ENCODE measurements around the gene ELAPOR1. TPM values are rescaled to one million over a fixed set of nuclear protein-coding genes. Genes with fewer than 3 reads are reported as not detected.

Gene ELAPOR1
- total and polyA plus RNA-seq, 9 of the 15 experiments (the other 6 are each of a cell fraction or from before 2014, with no cell fraction given): 0.07 to 1.2 (median 0.18) TPM

DNA sequence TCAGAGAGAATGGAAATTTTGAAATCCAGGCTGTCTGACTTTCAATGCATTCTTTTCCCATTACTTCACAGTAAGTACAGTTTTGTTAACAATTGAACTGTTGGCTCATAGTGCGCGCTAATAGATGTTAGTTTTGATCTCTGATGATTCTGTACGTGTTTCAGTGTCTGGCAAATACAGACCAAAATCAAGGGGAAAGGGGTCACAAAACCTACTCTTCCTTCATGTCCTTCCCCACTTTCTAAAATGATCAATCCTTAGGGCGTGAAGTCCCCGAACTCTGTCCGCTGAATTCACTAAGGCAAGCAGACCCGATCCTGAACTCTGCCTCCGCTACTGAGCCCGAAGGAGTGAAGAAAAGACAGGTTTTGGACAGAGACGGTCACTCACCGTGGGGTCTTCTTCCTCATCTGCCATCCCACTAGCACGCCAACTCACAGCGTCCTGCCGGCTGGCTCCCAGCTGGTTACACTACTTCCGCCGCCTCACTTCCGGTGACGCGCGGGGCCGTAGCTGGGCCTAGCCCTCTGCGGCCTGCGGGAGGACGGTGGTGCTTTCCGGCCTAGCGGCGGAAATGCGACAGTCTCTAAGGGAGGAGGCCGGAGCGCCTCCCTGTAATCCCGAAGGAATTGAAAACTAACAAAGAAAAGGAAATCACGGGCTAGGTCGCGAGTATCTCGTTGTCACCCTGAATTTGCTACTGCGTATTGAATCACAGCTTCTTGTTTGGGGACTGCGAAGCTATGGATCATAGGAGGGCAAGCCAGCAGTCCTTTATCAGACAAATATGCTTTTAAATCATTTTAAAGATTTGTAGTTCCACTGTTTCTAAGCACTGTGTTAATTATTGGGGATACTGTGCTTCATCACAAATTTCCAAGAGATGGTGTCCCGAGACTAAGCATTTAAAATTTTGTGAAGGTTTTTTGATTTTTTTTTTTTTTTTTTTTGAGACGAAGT lies 38.1 kb upstream of the ELAPOR1 start, which contains the start of gene TAF13 (continued):
- no peak for TF ChIP-seq ZFPM2 (CRISPR knock-in tag; IDR thresholded peaks at IDR 0.05)
- TF ChIP-seq, protein P1, sequence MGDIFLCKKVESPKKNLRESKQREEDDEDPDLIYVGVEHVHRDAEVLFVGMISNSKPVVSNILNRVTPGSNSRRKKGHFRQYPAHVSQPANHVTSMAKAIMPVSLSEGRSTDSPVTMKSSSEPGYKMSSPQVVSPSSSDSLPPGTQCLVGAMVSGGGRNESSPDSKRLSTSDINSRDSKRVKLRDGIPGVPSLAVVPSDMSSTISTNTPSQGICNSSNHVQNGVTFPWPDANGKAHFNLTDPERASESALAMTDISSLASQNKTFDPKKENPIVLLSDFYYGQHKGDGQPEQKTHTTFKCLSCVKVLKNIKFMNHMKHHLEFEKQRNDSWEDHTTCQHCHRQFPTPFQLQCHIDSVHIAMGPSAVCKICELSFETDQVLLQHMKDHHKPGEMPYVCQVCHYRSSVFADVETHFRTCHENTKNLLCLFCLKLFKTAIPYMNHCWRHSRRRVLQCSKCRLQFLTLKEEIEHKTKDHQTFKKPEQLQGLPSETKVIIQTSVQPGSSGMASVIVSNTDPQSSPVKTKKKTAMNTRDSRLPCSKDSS (IDR thresholded peaks at IDR 0.05; ENCODE audit: low read depth, partially characterized antibody): no peak
- TF ChIP-seq ZNF318 (IDR thresholded peaks at IDR 0.05; ENCODE audit: borderline replicate concordance in 1 of 2, low read depth in 1 of 2): peak in 1 of 2 experiments; percentile 61; a peak in 1 of 4 replicates
- TF ChIP-seq MTA2 (IDR thresholded peaks at IDR 0.05; ENCODE audit: low read depth): no peak
- no peak for TF ChIP-seq ZNF354B (CRISPR knock-in tag; IDR thresholded peaks at IDR 0.05)
- no peak for TF ChIP-seq HNRNPH1 (optimal IDR thresholded peaks at IDR 0.05; ENCODE audit: low read depth, low read length)
- peak; percentile 76 for TF ChIP-seq ZBTB2 (IDR thresholded peaks at IDR 0.05)
- TF ChIP-seq ZNF121 (CRISPR knock-in tag; conservative IDR thresholded peaks at IDR 0.05): no peak
- peak; percentile 48; the same call in 1 of the 2 replicates for TF ChIP-seq OTX1 (CRISPR knock-in tag; IDR thresholded peaks at IDR 0.05)
- no peak; a peak in 1 of 4 replicates for TF ChIP-seq FOXA3 (CRISPR knock-in tag; conservative IDR thresholded peaks at IDR 0.05 in 1 of 2, IDR thresholded peaks at IDR 0.05 in 1 of 2)
- no peak for TF ChIP-seq MECOM (CRISPR knock-in tag; IDR thresholded peaks at IDR 0.05)

All from K562 (cell line).